DOHH2 (cell line): Measurements from ENCODE around the gene MAGT1.

Experiments
- CTCF ChIP-seq: fragments of 200-600 bp; sonication (generic); IDR thresholded peaks from one replicate; pipeline ENCODE4 v1.5.1; 2014; ENCODE audit warnings: antibody characterized with exemption, mild to moderate bottlenecking, low read depth, low read length; ENCODE audit not compliant: poor library complexity, severe bottlenecking
- EZH2phosphoT487 ChIP-seq: fragments of 200-600 bp; sonication (generic); IDR thresholded peaks from 2 replicates; pipeline ENCODE4 v1.6.1; 2017; ENCODE audit warnings: borderline replicate concordance, mild to moderate bottlenecking, antibody characterized with exemption, low read length, moderate library complexity, mixed read lengths

- TF ChIP-seq CTCF = no peak
- no peak for TF ChIP-seq EZH2phosphoT487
These were observed 23.3 kb upstream of the MAGT1 start for GRCh38 chrX:77918568-77918967.
